Transverse colon (tissue), 4 donors: ENCODE results near the gene LPAR2. TPM values are rescaled to one million over a fixed set of nuclear protein-coding genes. Genes with fewer than 3 reads are reported as not detected.

Source experiments
- DNase-seq: peaks from one replicate; pipeline ENCODE4 v3.0.0-alpha.2; 2019
- H3K27ac ChIP-seq, 4 donors: fragments of 200-600 bp; sonication (generic); 2 replicates each; pipeline ENCODE4 v1.5.1; 2016 to 2018; ENCODE audit warnings: inconsistent platforms in 4 of 4
- H3K27me3 ChIP-seq: fragments of 200-600 bp; sonication (generic); 2 replicates; pipeline ENCODE4 v1.5.1; 2017; ENCODE audit warnings: inconsistent platforms
- H3K36me3 ChIP-seq, 4 donors: fragments of 200-600 bp; sonication (generic); 2 replicates each; pipeline ENCODE4 v1.5.1; 2017 to 2019; ENCODE audit warnings: inconsistent platforms in 4 of 4
- H3K4me1 ChIP-seq, 4 donors: fragments of 200-600 bp; sonication (generic); 2 replicates each; pipeline ENCODE4 v1.5.1; 2017 to 2020; ENCODE audit warnings: inconsistent platforms in 4 of 4
- H3K4me3 ChIP-seq, 4 donors: fragments of 200-600 bp; sonication (generic); 1 replicate in 1 of 4; 2 replicates in 3 of 4; pipeline versions ENCODE4 v1.5.1 to v1.6.1; 2017 to 2019; ENCODE audit warnings: inconsistent platforms in 4 of 4
- H3K9me3 ChIP-seq, 2 donors: fragments of 200-600 bp; sonication (generic); 2 replicates each; pipeline ENCODE4 v1.5.1; 2017 to 2019; ENCODE audit warnings: inconsistent platforms in 2 of 2
- CTCF ChIP-seq, 5 experiments: fragments of 200-600 bp in 3 of 5; fragments of 450-650 bp in 2 of 5; sonication (generic) in 3 of 5; IDR thresholded peaks; 1 replicate in 2 of 5; 2 replicates in 3 of 5; pipeline ENCODE4 v1.5.1; 2016 to 2017; ENCODE audit warnings: antibody characterized with exemption in 5 of 5, inconsistent platforms in 3 of 5, mild to moderate bottlenecking in 2 of 5, moderate library complexity in 1 of 5
- EP300 ChIP-seq: sonication (generic); formaldehyde crosslinking; IDR thresholded peaks from one replicate; pipeline ENCODE4 v1.6.1; 2017; ENCODE audit warnings: antibody characterized with exemption, low read depth
- POLR2A ChIP-seq: fragments of 450-650 bp; IDR thresholded peaks from one replicate; pipeline ENCODE4 v1.6.1; 2016; ENCODE audit warnings: antibody characterized with exemption, mild to moderate bottlenecking, moderate library complexity
- POLR2AphosphoS5 ChIP-seq, 3 donors: sonication (generic); formaldehyde crosslinking; IDR thresholded peaks; one replicate each; pipeline ENCODE4 v1.6.1; 2016; ENCODE audit warnings: antibody characterized with exemption in 3 of 3
- WGBS, 2 donors: methylation state at CpG; one replicate each; pipeline ENCODE4 v1.1.5; 2018; ENCODE audit warnings: low coverage in 1 of 2; 5-methylcytosine and 5-hydroxymethylcytosine counted together
- in situ Hi-C, 4 donors: fragments of 200-750 bp; cut with MboI; loops; one replicate each; pipeline versions ENCODE4 v1.15.0 to v1.15.1; 2017; ENCODE audit warnings: low sequenced_read_pairs in 3 of 4, low pct_ligation_motif_present in 1 of 4, low pct_unique_long_range_greater_than_20kb in 1 of 4
- intact Hi-C: fragments of 100-400 bp; cut with DNase I; formaldehyde crosslinking; loops from one replicate; pipeline ENCODE4 v1.15.1; 2023; ENCODE audit warnings: low total_unique reads
- total RNA-seq, 4 donors: library from RNA; depleted of rRNA; stranded (reverse); fragments of >200 nt; gene quantifications; one replicate each; pipeline ENCODE4 v1.1.0, GENCODE V29; 2016

LPAR2 gene
- total RNA-seq, 4 donors from 2014 or later: 19.2 to 52.5 (median 32.6) TPM

DNA sequence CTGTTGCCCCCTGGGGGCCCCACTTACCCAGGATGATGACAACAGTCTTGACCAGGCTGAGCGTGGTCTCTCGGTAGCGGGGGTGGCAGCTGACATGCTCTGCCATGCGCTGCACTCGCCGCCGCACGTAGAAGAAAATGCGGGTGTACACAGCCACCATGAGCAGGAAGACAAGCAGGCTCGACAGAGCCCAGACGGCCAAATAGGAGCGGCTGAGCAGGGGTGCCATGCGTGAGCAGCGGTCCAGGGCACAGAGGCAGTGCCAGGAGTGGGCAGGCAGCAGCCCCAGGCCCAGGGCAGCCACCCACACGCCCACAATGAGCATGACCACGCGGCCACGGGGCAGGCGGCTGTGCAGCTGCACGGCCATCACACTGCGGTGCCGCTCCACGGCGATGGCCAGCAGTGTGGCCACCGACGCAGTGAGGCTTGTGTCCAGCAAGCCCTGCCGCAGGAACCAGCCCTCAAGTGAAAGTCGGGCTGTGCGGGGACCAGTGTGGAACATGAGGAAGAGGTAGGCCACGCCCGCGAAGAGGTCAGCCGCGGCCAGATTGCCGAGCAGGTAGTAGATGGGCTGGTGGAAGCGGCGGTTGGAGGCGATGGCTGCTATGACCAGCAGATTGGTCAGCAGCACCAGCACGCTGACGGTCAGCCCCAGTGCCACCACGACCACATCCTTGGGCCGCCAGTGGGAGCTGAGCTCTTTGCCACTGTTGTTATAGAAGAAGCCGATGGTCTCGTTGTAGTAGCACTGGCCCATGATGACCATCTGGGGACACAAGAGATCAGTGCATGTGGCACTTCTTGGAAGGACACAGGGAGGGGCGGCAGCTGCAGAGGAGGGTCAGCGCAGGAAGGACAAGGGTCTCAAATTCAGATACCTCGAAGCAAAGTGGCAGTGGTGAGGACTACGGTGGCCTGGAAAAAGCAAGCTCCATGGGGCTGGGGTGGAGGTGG is 1.2 kb downstream of the LPAR2 start:
- TF ChIP-seq CTCF (IDR thresholded peaks at IDR 0.05) (no peak), POLR2AphosphoS5 (IDR thresholded peaks at IDR 0.05) (no peak), EP300 (no peak), POLR2A (no peak)
- peak overlapping the region in 3 of 4 donors; percentile 78 to 84 (median 80) for H3K27ac ChIP-seq
- intact Hi-C loops: no loop called here
- peaks cover 0 to 20% (median 10%) of the 10 kb centered on the region in 4 donors for H3K4me1 ChIP-seq
- 78 to 92% methylated on average over 5 to 48 of the region's 48 CpGs for WGBS, 2 donors
- in situ Hi-C loops: loop anchor here in 1 of 4 donors (25.0 kb wide), 1 partner anchor 89 kb away; the partner anchor contains the start of genes CILP2 and YJEFN3
- peak overlapping the region in 2 of 4 donors; percentile 72 for H3K4me3 ChIP-seq
- H3K36me3 ChIP-seq: no peaks in the 10 kb centered on the region
- H3K27me3 ChIP-seq: no peaks in the 10 kb centered on the region
- no peak for DNase-seq
- H3K9me3 ChIP-seq: no peaks in the 10 kb centered on the region

GRCh38 chr19:19624032-19624570 is 3.9 kb downstream of the LPAR2 start:
- no peak overlapping the region for H3K4me3 ChIP-seq
- intact Hi-C loops: no loop called here
- DNase-seq: no peak
- in situ Hi-C loops: no loop called here
- H3K4me1 ChIP-seq: peaks cover 1 to 24% (median 11%) of the 10 kb centered on the region in 4 donors
- TF ChIP-seq POLR2AphosphoS5 (IDR thresholded peaks at IDR 0.05) (no peak), CTCF (IDR thresholded peaks at IDR 0.05) (no peak), EP300 (no peak), POLR2A (no peak)
- no peaks in the 10 kb centered on the region for H3K27me3 ChIP-seq
- H3K9me3 ChIP-seq: no peaks in the 10 kb centered on the region
- 93% methylated on average over 19 of the region's 19 CpGs; no CpG with 5 or more reads in 1 of the 2 donors for WGBS, 2 donors
- no peak overlapping the region for H3K27ac ChIP-seq
- no peaks in the 10 kb centered on the region for H3K36me3 ChIP-seq

GRCh38 chr19:19623383-19623782 is 4.6 kb downstream of the LPAR2 start:
- Histone ChIP-seq H3K36me3 (no peaks in the 10 kb centered on the region), H3K4me3 (no peak overlapping the region), H3K27me3 (no peaks in the 10 kb centered on the region), H3K4me1 (peaks cover 0 to 23% (median 10%) of the 10 kb centered on the region in 4 donors), H3K27ac (no peak overlapping the region), H3K9me3 (no peaks in the 10 kb centered on the region)
- intact Hi-C loops: no loop called here
- DNase-seq: no peak
- TF ChIP-seq POLR2AphosphoS5 (IDR thresholded peaks at IDR 0.05) (no peak), POLR2A (no peak)
- WGBS, 2 donors: 93 to 100% methylated on average over 2 to 5 of the region's 5 CpGs
- in situ Hi-C loops: no loop called here

- TF ChIP-seq EP300 (no peak), POLR2AphosphoS5 (IDR thresholded peaks at IDR 0.05) (no peak)
- in situ Hi-C loops: no loop called here
- no peaks in the 10 kb centered on the region for H3K36me3 ChIP-seq
- intact Hi-C loops: loop anchor here (5.0 kb wide), 1 partner anchor 818 kb away; no protein-coding TSS in a partner anchor
- 74 to 100% methylated on average over 1 to 7 of the region's 7 CpGs for WGBS, 2 donors
- no peak overlapping the region for H3K4me3 ChIP-seq
- no peaks in the 10 kb centered on the region for H3K27me3 ChIP-seq
- no peak overlapping the region for H3K27ac ChIP-seq
- no peak for DNase-seq
- no peaks in the 10 kb centered on the region for H3K9me3 ChIP-seq
- peaks cover 0 to 9% (median 5%) of the 10 kb centered on the region in 4 donors for H3K4me1 ChIP-seq
These were observed 8.2 kb downstream of the LPAR2 start for GRCh38 chr19:19619849-19620210.
